Fibroblast of peridontal ligament (primary cell): ENCODE results near the gene APC2.
"Not testable (repeated sequence)": the region's sequence is repeated elsewhere in the genome, so short reads cannot be mapped to it uniquely, and the experiment has no call there.

Experiments
- DNase-seq: peaks from one replicate; pipeline ENCODE4 v3.0.0-alpha.2; 2010; ENCODE audit errors: extremely low read depth

Gene APC2

DNA sequence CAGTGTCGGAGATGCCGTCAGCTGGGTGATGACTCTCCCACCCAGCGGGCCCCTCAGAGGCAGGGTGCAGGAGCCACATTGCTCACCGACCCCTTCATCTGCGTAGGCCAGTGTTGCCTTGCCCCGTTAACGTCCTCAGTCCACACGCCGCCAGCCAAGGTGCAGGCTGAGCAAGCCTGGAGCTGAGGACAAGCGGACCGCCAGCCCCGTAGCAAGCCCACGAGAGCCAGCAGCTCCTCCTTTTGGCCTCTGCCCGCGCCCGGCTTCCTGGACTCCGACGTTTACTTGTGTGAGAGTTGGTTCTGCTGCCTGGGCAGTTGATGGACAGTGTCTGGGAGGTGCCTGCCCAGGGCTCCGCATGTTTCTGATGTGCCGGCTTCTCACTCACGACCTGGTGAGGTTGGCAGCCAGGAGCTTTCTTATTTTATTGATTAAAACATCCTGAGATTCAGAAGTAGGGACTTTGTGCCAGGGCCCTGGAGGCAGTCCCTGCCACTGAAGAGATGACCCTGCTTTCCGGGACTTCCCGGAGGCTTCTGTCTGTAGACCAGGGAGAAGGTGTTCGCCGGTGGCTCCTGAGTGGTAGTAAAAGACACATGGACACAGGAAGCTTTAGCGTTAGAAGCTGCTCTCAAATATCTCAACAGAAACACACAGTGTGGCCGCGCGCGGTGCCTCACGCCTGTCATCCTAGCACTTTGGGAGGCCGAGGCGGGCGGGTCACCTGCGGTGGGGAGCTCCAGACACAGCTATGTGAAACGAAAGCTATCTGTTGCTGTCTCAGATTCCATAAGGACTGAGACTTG, 36.7 kb upstream of the APC2 start:
- DNase-seq: no peak

DNA sequence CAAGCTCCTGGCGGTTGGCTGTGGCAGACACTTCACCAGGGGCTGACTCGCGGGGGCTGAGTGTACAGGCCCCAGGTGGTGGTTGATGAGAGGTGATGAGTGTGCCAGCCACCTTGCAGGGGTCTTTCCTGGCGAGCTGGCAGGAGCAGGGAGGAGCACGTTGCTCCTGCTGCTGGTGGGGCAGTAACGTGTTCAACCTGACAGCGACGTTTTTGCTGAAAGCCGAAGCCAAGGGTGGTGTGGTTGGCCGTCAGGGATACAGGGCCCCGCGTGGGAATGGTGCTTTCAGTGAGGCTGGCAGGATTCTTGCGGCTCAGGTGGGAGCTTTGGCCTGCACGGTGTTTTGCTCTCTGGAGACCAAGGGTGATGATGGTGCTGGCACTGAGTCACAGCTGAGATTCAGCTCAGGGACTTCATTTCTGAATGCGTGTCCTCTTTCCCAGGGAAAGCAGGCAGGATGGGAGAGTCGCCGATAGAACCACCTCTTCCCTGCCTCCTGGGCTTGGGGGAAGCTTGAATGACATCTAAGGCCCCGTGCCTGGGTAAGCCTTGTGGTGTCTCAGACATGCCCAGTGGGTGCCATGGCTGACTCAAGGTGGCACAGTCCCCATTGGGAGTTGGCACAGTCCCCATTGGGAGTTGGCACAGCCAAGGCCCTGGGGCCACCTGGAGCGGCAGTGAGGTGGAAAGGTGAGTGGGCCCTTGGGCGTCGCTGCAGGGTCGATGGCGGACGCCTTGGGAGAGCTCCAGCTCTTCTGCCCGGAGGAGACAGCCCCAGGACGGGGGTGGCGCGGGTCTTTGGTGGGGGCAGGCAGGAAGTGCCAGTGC, 33.7 kb upstream of the APC2 start:
- peak; percentile 25 for DNase-seq

DNA sequence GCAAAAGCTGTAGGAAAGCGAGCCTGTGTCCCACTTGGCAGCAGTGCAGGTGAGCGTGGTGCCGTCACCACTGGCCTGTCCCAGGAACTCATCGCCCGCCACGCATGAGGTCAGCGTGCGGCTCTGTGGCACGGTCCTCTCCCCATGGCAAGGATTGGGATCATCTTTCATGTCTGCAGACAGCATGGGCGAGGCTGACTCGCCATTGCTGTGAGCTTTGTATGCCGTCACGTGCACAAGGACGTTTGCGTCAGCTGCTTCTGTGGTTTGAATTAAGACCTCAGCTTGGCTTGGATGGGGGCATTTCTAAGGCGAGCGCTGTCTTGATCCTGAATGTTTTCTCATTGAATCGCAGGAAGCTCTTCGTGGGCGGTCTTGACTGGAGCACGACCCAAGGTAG, 32.8 kb upstream of the APC2 start:
- peak; percentile 74 for DNase-seq

DNA sequence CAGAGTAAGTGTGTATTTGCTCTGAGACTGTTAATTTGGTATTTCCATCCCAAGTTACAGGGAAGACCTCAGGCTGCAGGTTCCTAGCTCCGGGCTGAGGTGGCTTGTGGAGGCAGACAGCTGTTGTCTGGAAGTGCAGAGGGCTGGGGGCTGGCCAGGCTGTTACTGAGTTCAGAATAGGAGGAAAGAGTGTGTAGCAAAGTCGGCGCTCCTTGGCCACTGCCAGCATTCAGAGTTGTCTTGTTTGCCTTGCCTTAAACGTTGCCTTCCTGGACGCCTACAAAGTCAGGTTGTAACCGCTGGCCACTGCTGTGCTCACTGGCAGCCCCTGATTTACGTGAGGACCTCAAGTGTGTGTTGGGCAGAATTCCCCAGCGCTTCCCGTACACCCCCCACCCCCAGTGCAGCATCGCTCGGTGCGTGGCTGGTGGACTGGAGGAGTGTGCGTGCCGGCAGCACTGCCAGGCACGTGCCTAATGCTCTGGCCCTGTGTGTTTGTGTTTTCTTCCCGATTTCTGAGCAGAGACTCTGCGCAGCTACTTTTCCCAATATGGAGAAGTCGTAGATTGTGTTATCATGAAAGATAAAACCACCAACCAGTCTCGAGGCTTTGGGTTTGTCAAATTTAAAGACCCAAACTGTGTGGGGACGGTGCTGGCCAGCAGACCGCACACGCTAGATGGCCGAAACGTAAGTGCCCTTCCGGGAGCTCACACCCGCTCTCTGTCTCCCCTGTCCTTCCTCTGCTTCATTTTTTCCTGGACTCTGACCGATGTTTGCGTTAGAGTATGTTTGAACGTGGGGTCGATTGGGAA, 32.0 kb upstream of the APC2 start:
- DNase-seq: no peak

DNA sequence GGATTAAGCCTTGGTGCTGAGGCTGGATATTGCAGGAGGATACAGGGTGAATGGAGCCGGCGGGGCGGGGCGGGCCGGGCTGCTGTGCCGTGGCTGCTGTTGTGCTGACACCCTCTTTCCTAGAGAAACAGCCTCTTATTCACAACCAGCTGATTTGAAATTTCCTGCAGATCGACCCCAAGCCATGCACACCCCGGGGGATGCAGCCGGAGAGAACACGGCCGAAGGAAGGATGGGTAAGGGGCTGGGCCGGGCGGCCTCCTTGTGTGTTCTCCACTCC, 31.5 kb upstream of the APC2 start:
- DNase-seq: no peak

DNA sequence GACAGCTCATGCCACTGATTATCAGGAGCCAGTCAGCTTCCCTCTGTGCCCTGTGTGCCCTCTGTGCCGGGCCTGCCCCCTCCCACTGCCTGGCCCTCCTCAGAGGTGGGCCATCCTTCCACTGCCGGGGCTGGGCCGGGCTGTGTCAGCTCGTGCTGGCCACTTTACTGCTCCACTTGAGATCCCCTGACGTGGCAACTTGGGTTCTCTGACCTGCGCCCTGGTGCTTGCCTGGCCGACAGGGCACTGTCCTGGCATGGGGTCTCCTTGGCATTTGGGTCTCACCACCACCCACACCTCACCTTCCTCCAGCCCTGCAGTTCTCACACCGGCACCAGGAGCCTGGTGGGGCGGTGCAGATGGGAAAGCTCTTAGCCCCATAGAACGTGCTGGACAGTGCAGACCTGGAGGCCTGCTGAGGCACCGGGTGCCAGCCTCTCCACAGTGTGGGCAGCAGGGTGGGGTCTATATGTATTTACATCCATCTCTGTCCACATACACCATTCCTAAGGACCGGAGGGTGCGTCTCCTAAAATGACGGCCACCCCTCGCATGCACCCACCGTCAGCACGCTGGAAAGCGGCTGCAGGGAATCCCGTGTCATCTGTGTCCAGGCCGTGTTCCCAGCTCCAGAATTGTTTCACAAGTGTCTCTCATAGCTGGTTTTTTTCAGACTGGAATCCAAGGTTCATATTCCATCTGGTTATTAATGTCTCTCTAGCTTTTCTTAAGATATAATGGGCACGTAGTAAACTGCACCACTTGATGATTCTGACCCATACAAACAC, 30.8 kb upstream of the APC2 start:
- DNase-seq: no peak

DNA sequence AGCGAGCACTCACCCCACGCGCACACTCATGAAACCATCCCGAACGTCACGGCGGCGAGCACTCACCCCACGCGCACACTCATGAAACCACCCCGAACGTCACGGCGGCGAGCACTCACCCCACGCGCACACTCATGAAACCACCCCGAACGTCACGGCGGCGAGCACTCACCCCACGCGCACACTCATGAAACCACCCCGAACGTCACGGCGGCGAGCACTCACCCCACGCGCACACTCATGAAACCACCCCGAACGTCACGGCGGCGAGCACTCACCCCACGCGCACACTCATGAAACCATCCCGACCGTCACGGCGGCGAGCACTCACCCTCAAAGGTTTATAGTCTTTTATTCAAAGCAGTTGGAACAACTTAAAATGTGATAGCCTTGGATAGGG, 29.8 kb upstream of the APC2 start:
- DNase-seq: not testable (repeated sequence)

DNA sequence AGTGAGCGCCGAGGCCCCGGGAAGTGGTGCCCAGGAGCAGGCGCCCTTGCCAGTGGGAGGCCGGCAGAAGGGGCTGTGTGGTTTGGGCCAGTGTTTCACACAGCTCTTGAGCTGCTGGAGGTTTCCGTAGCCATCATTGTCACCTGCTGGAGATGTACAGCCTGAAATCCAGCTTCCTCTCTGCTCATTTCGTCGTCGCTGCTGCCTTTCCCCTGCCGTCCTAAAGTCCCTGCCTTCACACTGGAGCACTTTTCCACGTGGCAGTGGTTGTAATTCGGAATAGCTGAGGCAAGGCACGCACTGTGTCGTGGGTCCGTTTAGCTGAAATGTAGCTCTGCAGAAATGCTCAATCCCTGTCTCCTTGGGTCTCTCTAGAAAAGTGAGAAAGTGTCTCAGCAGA, 29.3 kb upstream of the APC2 start:
- DNase-seq: no peak

DNA sequence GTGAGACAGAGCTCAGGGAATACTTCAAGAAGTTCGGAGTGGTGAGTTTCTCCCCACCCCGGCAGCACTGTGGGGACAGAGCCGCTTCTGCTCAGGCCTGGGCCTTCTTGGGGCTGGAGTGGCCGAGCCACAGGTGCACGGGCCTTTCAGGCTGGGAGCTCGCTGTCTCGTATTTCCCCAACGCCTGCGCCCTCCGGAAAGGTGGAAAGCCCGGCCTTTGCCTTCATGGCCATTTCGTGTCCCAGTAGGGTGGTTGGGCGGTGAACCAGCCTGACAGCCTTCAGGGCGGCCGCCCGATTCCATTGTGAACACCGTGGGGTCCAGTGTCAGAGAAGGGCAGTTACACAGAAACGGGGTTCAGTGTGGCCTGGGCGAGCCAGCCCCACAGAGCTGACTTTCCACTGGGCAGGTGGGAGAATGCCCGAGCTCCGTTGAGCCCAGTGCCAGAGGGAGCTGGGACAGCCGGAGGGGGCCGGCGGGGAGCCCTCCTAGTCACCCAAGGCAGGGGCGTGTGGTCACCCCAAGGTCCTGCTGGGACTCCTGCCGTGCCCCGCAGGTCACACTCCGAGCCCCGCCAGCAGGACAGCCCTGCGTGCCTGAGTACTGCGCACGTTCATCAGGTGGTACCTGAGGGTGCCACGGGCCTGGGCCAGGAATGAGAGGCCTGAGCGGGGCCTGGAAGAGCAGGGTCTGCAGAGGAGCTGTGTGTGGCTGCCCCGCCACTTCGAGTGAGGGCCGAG, 28.5 kb upstream of the APC2 start:
- no peak for DNase-seq

DNA sequence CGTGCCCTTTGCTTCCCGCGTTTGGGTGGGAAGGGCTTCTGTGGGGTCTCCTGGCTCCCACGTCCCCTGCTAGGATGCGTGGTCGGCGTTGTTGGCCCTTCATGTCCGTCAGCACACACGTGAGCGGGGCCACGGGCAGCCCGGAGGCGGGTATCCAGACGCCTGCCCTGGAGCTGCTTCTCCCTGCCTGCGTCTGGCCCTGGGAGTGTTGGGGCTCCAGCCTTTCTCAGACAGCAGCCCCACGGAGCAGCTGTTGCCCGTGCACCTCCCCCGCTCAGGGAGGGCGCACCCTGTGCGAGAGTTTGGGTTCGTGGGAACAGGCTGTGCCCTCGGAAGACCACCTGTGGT, 28.0 kb upstream of the APC2 start:
- no peak for DNase-seq

DNA sequence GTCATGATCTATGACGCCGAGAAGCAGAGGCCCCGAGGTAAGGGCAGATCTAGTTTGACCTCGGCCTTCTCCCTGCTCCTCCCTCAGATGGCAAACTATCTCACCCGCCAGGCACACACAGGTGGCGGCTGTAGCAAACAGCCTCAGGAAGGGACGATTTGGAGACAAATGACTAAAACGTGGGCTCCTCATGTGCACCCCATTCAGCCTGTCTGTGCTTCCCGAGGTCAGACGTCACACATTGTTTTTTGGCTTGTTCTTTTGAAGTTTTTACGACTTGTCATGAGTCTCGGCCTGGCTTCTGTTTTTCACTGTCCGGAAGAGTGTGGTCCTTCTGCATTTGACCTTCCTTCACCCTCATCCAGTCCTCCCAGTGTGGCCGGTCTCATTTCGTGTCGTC, 27.6 kb upstream of the APC2 start:
- no peak for DNase-seq

DNA sequence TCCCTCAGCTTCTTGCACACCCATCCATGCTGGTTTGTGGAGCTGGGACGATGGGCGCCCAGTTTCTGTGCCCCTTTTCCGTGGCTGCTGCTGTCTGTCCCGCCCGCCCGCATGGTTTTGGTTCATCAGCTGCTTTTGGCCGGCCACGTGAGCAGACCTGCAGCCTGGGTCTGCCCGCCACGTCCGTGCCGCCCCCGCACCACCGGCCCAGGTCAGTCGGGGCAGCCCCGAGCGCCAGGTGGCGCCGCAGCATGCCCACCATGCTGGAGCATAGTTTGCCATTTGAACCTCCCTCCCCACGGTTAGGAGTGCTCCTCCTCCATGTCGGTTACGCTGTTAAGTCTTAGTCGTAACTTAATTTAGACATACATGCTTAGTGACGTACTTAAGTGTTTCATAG, 27.0 kb upstream of the APC2 start:
- DNase-seq: no peak

DNA sequence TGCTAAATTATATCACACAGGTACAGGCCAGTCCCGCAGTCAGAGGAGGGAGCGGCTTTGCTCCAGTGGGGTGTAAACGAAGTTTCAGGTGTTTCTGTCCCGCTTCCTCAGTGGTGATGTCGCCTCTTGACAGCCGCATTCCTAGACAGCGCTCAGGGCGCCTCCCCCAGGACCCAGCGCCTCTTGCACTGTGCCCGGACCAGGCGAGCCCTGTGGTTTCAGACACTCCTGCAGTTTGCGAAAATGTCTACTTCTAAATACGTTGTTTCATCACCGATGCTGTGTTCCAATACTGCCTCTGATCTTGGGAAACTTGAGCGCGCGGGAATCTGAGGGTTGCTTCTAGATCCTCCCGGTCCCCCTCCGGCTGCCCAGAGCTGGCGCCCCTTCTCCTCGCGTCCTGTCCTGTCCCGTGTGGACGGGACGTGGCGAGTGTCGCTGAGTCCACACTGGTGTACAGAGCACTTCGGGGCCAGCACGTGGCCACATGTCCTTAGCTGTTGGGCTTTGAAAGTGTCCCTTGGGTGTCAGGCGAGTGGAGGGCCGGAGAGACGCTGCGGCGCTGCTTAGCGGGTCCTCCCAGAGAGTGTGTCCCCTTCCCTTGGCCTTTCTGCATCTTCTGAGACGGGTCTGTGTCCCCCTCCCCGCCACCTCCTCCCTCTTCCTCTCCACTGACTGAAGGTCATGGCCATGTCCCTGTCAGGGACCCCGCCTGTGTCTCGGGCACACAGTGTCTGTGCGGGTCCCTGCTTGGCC, 26.3 kb upstream of the APC2 start:
- no peak for DNase-seq

DNA sequence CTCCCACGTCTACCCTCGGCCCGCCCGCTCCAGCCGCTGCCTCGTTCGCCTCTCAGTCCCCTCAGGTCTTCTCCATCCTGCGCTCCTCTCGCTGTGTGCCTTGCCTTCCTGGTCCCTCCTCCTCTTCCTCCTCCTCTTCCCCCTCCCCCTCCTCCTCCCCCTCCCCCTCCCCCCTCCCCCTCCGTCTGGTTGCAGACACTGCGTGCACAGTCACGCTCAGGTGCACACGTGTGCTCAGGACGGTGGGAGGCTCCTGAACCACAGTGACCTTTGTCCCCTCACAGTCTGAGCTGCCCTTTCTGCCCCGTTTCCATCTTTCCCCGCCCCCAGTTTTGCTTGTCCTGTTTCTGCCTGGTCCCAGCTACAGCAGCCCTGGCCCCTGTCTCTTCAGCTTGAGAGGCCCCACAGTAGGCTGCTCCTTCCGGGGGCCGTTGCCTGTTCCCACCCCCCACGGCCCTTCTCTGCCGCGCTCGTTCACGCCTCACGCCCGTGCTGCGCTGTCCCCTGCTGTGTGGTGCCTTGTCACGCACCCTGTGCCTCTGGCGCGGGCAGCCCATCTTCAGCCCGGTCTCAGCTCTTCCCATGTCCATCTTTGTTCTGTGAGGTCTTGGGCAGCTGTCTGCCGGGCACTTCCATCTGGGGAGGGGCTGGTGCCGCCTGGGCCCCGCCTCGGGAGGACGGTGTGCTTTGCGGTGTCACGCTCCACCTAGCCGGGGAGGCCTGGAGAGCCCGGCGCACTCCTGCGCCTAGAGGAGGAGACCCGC, 25.5 kb upstream of the APC2 start:
- DNase-seq: no peak

DNA sequence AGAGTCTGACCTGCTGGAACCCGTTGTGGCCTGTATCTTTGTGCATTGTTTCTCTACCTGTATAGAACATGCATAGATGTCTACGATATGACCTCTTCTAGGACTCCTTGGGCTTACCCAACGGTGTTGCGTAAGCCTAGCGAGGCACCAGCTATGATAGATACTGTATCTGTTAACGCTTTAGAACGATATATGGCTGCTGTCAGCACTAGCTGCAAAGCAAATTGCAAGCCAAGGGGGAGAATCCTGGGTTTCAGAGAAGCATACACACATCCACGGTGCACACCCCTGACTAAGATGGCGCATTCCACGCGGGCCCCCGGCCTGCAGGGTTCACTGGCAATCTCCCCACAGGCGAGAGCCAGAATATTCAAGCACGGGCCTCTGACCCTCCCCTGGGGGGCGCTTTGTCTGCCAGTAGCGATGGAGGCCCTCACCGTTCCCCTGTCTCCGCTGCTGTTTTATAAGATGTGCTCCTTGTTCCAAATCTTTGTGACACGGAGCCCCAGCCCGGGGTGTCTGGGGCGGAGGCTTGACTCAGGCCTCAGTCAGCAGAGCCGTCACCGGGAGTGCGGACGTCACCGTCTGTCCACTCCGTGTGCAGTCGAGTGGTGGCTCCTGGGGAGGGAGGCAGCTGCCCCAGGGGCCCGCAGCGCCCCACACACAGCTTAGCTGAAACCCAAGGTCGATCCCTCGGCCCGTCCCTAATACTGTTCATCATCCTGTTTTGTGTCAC, 24.7 kb upstream of the APC2 start:
- DNase-seq: no peak

DNA sequence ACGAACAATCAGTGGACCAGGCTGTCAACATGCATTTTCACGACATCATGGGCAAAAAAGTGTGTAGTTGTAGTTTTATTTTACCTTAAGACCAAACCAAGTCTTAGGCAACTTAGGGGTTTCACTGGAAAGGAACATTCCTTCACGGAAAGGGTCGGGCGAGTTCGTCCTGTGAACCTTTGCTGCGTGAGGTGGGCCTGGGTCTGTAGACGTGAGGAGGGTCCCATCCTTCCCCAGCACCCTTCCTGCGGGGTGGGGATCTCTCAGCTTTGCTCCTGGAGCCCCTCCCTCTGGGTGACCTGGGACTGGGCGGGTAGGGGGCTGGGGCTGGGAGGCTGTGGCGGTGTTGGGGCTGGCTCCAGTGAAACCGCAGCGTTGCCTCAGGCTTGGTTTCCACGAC, 24.0 kb upstream of the APC2 start:
- no peak for DNase-seq

DNA sequence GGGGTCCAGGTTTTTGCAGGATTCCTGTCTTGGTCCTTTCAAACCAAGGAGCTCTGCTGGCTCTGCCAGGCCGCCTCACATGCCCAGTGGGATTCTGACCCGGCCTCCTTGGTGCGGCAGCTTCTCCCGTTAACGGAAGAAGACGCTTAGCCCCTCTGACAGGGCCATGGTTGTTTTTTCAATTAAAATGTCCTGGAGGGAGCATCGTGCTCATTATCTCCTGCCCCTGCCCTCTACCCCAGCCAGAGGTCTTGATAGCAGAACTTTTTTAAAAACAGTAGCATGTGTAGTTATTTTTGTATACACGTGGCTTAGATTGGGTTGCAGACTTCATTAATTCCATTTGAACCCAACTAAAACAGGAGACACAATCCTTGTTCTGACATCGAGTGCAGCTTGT, 23.2 kb upstream of the APC2 start:
- DNase-seq: no peak

DNA sequence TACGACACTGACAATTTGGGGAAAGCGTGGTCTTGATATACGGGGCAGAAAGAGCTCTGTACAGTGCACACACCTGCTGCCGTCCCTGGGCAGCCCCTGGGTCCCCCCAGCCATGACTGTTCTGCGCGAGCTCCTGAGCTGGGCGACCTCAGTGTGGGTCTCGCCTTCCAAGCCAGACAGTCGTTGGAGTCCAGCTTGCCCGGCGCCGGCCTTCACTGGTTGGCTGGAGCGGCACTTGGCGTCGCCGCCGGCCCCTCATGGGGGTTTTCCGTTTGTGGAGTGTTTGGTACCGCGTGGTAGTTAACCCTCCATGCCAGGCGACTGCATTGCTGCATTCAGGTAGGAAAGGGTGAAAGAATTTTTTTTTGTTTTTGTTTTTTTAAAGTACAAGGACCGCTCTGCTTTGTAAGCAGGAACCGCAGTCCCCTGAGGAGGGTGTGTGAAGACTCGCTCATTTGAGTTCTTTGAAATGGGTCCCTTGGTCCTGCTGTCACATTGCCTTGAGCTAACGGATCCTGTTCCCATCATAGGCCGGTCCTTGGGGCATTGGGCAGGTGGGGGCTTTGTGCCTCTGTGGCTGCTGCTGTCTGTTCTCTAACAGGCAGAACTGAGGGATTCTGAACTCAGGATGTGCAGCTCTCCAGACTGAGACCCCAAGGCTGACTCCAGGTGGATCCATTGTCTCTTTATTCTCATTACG, 22.6 kb upstream of the APC2 start:
- no peak for DNase-seq
